Tibial nerve (tissue), 4 donors: ENCODE data around the gene SATB2. TPM values are rescaled to one million over a fixed set of nuclear protein-coding genes. Genes with fewer than 3 reads are reported as not detected.

Experiments
- DNase-seq, 2 donors: peaks; one replicate each; pipeline ENCODE4 v3.0.0-alpha.2; 2019; ENCODE audit warnings: low spot score in 2 of 2
- H3K27ac ChIP-seq, 4 donors: fragments of 200-600 bp; sonication (generic) in 3 of 4; one replicate each; pipeline ENCODE4 v1.5.1; 2017 to 2019; ENCODE audit warnings: mild to moderate bottlenecking in 1 of 4
- H3K27me3 ChIP-seq, 2 donors: fragments of 200-600 bp; sonication (generic) in 1 of 2; one replicate each; pipeline versions ENCODE4 v1.5.1 to v1.6.0; 2017 to 2019
- H3K36me3 ChIP-seq, 3 donors: fragments of 200-600 bp; sonication (generic); one replicate each; pipeline ENCODE4 v1.5.1; 2018 to 2019
- H3K4me1 ChIP-seq, 4 donors: fragments of 200-600 bp; sonication (generic) in 3 of 4; one replicate each; pipeline ENCODE4 v1.5.1; 2017 to 2019
- H3K4me3 ChIP-seq, 4 donors: fragments of 200-600 bp; sonication (generic) in 3 of 4; one replicate each; pipeline ENCODE4 v1.5.1; 2017 to 2019; ENCODE audit warnings: mild to moderate bottlenecking in 1 of 4, moderate library complexity in 1 of 4
- H3K9me3 ChIP-seq, 4 donors: fragments of 200-600 bp; sonication (generic) in 3 of 4; one replicate each; pipeline ENCODE4 v1.5.1; 2017 to 2019
- CTCF ChIP-seq, 5 experiments: fragments of 200-600 bp in 3 of 5; fragments of 450-650 bp in 2 of 5; sonication (generic) in 3 of 5; IDR thresholded peaks; one replicate each; pipeline ENCODE4 v1.5.1; 2016 to 2019; ENCODE audit warnings: antibody characterized with exemption in 5 of 5, mild to moderate bottlenecking in 3 of 5, moderate library complexity in 2 of 5
- EP300 ChIP-seq, 2 donors: sonication (generic); formaldehyde crosslinking; IDR thresholded peaks; one replicate each; pipeline ENCODE4 v1.6.1; 2017; ENCODE audit warnings: antibody characterized with exemption in 2 of 2, mild to moderate bottlenecking in 1 of 2
- POLR2A ChIP-seq, 2 donors: fragments of 450-650 bp; IDR thresholded peaks; one replicate each; pipeline ENCODE4 v1.6.1; 2017; ENCODE audit warnings: antibody characterized with exemption in 2 of 2, mild to moderate bottlenecking in 2 of 2, moderate library complexity in 2 of 2
- WGBS, 2 donors: methylation state at CpG; one replicate each; pipeline ENCODE4 v1.1.5; 2018; 5-methylcytosine and 5-hydroxymethylcytosine counted together
- total RNA-seq, 4 donors: library from RNA; depleted of rRNA; stranded (reverse); fragments of >200 nt; gene quantifications; one replicate each; pipeline ENCODE4 v1.1.0, GENCODE V29; 2016

SATB2 gene
- total RNA-seq, 4 donors from 2014 or later = 8.5 to 19.0 (median 12.0) TPM

GRCh38 chr2:199414465-199414864, 43.3 kb downstream of the SATB2 start:
- H3K36me3 ChIP-seq = no peaks in the 10 kb centered on the region
- H3K27me3 ChIP-seq = no peaks in the 10 kb centered on the region
- TF ChIP-seq CTCF (IDR thresholded peaks at IDR 0.05) = no peak
- H3K9me3 ChIP-seq = no peaks in the 10 kb centered on the region
- H3K27ac ChIP-seq = no peak overlapping the region
- H3K4me3 ChIP-seq = no peak overlapping the region
- no peaks in the 10 kb centered on the region for H3K4me1 ChIP-seq
- WGBS, 2 donors = 82 to 91% methylated on average over 7 of the region's 7 CpGs
- DNase-seq = no peak

DNA sequence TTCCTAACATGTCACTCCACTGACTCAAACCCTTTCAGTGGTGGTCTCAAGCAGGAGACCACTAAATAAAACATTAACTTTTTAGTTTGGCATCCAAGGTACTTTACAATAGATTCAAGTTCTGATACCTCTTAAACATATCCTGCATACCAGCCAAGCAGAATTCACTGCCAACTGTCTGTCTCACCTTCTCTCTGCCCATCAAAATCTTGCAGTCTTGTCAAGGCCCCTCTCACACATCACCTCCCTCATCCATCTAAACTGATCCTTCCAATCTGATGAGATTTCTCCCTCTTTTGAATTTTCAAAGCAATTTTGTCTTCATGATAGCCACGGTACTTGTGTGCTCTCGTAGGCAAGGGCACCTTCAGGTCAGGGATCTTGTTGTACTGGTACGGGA, 43.7 kb downstream of the SATB2 start:
- H3K4me3 ChIP-seq = no peak overlapping the region
- H3K27ac ChIP-seq = no peak overlapping the region
- H3K36me3 ChIP-seq = no peaks in the 10 kb centered on the region
- 90 to 94% methylated on average over 3 of the region's 3 CpGs for WGBS, 2 donors
- H3K27me3 ChIP-seq = no peaks in the 10 kb centered on the region
- DNase-seq = no peak
- no peaks in the 10 kb centered on the region for H3K4me1 ChIP-seq
- TF ChIP-seq POLR2A (IDR thresholded peaks at IDR 0.05) = no peak
- no peak for TF ChIP-seq CTCF (IDR thresholded peaks at IDR 0.05)
- TF ChIP-seq EP300 (IDR thresholded peaks at IDR 0.05) = no peak
- no peaks in the 10 kb centered on the region for H3K9me3 ChIP-seq

GRCh38 chr2:199409759-199410529, 47.8 kb downstream of the SATB2 start:
- Histone ChIP-seq H3K27ac (no peak overlapping the region), H3K4me1 (no peaks in the 10 kb centered on the region), H3K9me3 (no peaks in the 10 kb centered on the region), H3K4me3 (no peak overlapping the region), H3K36me3 (no peaks in the 10 kb centered on the region), H3K27me3 (no peaks in the 10 kb centered on the region)
- DNase-seq = no peak
- TF ChIP-seq EP300 (IDR thresholded peaks at IDR 0.05) = no peak
- TF ChIP-seq POLR2A (IDR thresholded peaks at IDR 0.05) = no peak
- TF ChIP-seq CTCF (IDR thresholded peaks at IDR 0.05) = no peak
- 40 to 47% methylated on average over 4 of the region's 4 CpGs for WGBS, 2 donors

GRCh38 chr2:199407421-199407820, 50.3 kb downstream of the SATB2 start:
- no peak overlapping the region for H3K27ac ChIP-seq
- DNase-seq = no peak
- no peaks in the 10 kb centered on the region for H3K36me3 ChIP-seq
- H3K9me3 ChIP-seq = no peaks in the 10 kb centered on the region
- no peaks in the 10 kb centered on the region for H3K4me1 ChIP-seq
- no peak for TF ChIP-seq CTCF (IDR thresholded peaks at IDR 0.05)
- no peak for TF ChIP-seq POLR2A (IDR thresholded peaks at IDR 0.05)
- no peak for TF ChIP-seq EP300 (IDR thresholded peaks at IDR 0.05)
- no peak overlapping the region for H3K4me3 ChIP-seq
- H3K27me3 ChIP-seq = no peaks in the 10 kb centered on the region

DNA sequence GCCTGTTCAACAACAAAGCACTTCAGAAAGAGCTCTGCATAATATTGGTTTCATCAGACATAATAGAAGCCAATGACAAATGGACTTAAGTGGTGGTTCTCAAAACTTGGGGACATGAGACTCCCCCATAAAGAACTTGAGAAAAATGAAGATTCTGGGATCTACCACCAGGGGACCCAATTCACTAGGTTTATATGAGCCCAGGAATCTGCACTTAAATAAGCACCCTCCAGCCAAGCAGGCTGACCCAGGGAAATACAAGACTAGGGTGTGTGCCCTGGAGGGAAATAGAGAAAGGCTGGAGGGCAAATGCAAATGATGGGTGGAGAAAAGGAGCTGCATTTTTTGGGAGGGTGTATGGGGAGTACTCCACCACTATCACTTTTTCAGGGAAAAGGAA, 52.5 kb downstream of the SATB2 start:
- H3K4me3 ChIP-seq = no peak overlapping the region
- no peak overlapping the region for H3K27ac ChIP-seq
- DNase-seq = no peak
- no peak for TF ChIP-seq EP300 (IDR thresholded peaks at IDR 0.05)
- TF ChIP-seq CTCF (IDR thresholded peaks at IDR 0.05) = no peak
- no peak for TF ChIP-seq POLR2A (IDR thresholded peaks at IDR 0.05)
- no peaks in the 10 kb centered on the region for H3K4me1 ChIP-seq
- H3K9me3 ChIP-seq = no peaks in the 10 kb centered on the region
- no peaks in the 10 kb centered on the region for H3K36me3 ChIP-seq
- H3K27me3 ChIP-seq = no peaks in the 10 kb centered on the region
